HFF-Myc (cell line): ENCODE measurements around the gene TAPBP.
"Not testable (repeated sequence)": the region's sequence is repeated elsewhere in the genome, so short reads cannot be mapped to it uniquely, and the experiment has no call there.

ENCODE experiments used
- DNase-seq: peaks from one replicate; pipeline ENCODE4 v3.0.0-alpha.2; 2011; ENCODE audit warnings: low read depth; ENCODE audit errors: extremely low read depth
- H3K4me3 ChIP-seq: replicated peaks from 2 replicates; pipeline ENCODE4 v1.5.1; 2011; ENCODE audit warnings: low read depth, mild to moderate bottlenecking, control low read depth, low read length
- CTCF ChIP-seq: IDR thresholded peaks from 2 replicates; pipeline ENCODE4 v1.5.1; 2012; ENCODE audit warnings: mild to moderate bottlenecking, low read depth, low read length, control low read depth; ENCODE audit errors: missing control alignments

Gene TAPBP

GRCh38 chr6:33278392-33278741 is 35.5 kb downstream of the TAPBP start:
- no peak for TF ChIP-seq CTCF
- no peak overlapping the region for H3K4me3 ChIP-seq
- no peak for DNase-seq

DNA sequence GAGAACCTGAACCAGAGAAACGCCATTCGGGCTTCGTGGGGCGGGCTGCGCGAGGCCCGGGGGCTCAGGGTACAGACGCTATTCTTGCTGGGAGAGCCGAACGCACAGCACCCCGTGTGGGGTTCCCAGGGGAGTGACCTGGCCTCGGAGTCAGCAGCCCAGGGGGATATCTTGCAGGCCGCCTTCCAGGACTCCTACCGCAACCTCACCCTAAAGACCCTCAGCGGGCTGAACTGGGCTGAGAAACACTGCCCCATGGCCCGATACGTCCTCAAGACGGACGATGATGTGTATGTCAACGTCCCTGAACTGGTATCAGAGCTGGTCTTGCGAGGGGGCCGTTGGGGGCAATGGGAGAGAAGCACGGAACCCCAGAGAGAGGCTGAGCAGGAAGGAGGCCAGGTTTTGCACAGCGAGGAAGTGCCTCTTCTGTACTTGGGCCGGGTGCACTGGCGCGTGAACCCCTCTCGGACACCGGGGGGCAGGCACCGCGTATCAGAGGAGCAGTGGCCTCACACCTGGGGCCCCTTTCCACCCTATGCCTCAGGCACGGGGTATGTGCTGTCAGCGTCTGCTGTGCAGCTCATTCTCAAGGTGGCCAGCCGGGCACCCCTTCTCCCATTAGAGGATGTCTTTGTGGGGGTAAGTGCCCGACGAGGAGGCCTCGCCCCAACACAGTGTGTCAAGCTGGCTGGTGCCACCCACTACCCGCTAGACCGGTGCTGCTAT is 36.1 kb downstream of the TAPBP start:
- no peak for DNase-seq
- no peak for TF ChIP-seq CTCF
- H3K4me3 ChIP-seq, result no peak overlapping the region

GRCh38 chr6:33276864-33277662 is 36.8 kb downstream of the TAPBP start, which contains the start of gene B3GALT4:
Gene B3GALT4 (plus strand): TSS chr6:33277123. CDS start chr6:33277420, 297 bp downstream.
- peak within 1 kb of the TSS; percentile 87 for H3K4me3 ChIP-seq
- peak; percentile 42 for TF ChIP-seq CTCF
- peak; percentile 71 for DNase-seq

DNA sequence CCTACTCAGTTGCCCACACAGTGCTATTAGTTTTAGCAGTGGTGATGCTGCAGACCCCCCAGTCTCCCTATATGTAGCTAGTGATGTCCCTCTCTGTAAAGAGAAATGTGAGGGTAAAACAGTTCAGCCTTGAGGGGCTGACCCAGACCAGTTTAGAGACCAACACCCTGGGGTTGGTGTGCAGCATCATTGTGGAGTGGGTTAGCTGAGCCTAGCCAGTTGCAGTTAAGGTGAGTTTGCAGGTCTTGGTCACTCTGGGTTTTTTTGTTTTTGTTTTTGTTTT is 37.4 kb downstream of the TAPBP start:
- peak overlapping the region; percentile 87 for H3K4me3 ChIP-seq
- DNase-seq, result no peak

DNA sequence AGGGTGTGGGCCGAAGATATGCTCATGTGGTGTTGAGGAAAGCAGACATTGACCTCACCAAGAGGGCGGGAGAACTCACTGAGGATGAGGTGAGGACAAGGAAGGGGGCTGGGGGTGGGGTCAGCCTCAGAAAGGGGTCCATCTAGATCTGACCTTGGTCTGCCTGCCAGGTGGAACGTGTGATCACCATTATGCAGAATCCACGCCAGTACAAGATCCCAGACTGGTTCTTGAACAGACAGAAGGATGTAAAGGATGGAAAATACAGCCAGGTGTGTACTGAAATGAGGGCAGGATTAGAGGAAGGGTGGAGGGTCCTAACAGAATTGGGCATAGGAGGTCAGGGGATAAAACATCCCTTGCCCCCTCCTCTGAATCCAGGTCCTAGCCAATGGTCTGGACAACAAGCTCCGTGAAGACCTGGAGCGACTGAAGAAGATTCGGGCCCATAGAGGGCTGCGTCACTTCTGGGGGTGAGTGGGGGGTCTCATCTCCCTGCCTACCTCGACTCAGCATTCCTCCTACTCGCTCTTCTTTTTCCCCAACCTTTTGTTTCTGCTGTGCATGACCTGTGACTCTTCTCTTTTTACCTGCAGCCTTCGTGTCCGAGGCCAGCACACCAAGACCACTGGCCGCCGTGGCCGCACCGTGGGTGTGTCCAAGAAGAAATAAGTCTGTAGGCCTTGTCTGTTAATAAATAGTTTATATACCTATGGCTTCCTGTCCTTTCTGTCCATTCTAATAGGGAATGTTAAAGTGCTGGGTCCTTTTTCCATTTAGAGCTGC is 37.9 kb downstream of the TAPBP start:
- peak overlapping the region; percentile 87 for H3K4me3 ChIP-seq
- DNase-seq, result not testable (repeated sequence)

More for the DNA sequence above, 37.4 kb downstream of the TAPBP start:
- no peak for TF ChIP-seq CTCF

GRCh38 chr6:33273924-33274902 is 39.7 kb downstream of the TAPBP start:
- peak overlapping the region; percentile 87 for H3K4me3 ChIP-seq
- no peak for TF ChIP-seq CTCF
- DNase-seq, result no peak
